Activated naive CD4-positive, alpha-beta T cell treated with anti-CD3 and anti-CD28 coated beads for 36 hours (primary cell): ENCODE measurements around the gene ANAPC1. TPM values are rescaled to one million over a fixed set of nuclear protein-coding genes. Genes with fewer than 3 reads are reported as not detected.
"Not testable (repeated sequence)": the region's sequence is repeated elsewhere in the genome, so short reads cannot be mapped to it uniquely, and the experiment has no call there.

Source experiments
- CTCF ChIA-PET: fragments of 350-600 bp; sonication (Branson Sonifier 250); formaldehyde crosslinking; loops from one replicate; lab custom pipeline; 2021; ENCODE audit warnings: antibody characterized with exemption; lab: Charles Lee
- DNase-seq: peaks from one replicate; pipeline ENCODE4 v3.0.0-alpha.2; 2020
- H3K27ac Mint-ChIP-seq: one replicate; pipeline ENCODE4 v1.8.0; 2021; ENCODE audit warnings: mild to moderate bottlenecking, mixed read lengths
- H3K27me3 Mint-ChIP-seq: one replicate; pipeline ENCODE4 v1.8.0; 2021; ENCODE audit warnings: low read depth, mixed read lengths
- H3K36me3 Mint-ChIP-seq: one replicate; pipeline ENCODE4 v1.8.0; 2021; ENCODE audit warnings: low read depth, mixed read lengths
- H3K4me1 Mint-ChIP-seq: one replicate; pipeline ENCODE4 v1.8.0; 2021; ENCODE audit warnings: low read depth, mixed read lengths
- H3K4me3 Mint-ChIP-seq: one replicate; pipeline ENCODE4 v1.8.0; 2021; ENCODE audit warnings: mild to moderate bottlenecking, moderate library complexity, mixed read lengths
- H3K9me3 Mint-ChIP-seq: one replicate; pipeline ENCODE4 v1.8.0; 2021; ENCODE audit warnings: mixed read lengths
- intact Hi-C: fragments of 100-400 bp; cut with micrococcal nuclease; formaldehyde crosslinking; loops from one replicate; pipeline ENCODE4 v1.15.1; 2023
- total RNA-seq, 2 experiments: library from RNA; stranded (reverse); gene quantifications; one replicate each; pipeline ENCODE4 v1.2.3, GENCODE V29; 2021

Gene ANAPC1
- total RNA-seq, 2 experiments from 2014 or later, result 92.5 to 104 TPM

- Mint-ChIP-seq H3K4me3 (peak overlapping the region; percentile 55), H3K4me1 (peaks cover 9% of the 10 kb centered on the region)
- CTCF ChIA-PET, result interaction anchor here (0.8 to 2.5 kb wide), 3 partner anchors 11 to 87 kb away, joined by 4 to 11 read pairs (median 4); no protein-coding TSS in a partner anchor
Measured at GRCh38 chr2:111898703-111899514, 14.9 kb upstream of the ANAPC1 start.

DNA sequence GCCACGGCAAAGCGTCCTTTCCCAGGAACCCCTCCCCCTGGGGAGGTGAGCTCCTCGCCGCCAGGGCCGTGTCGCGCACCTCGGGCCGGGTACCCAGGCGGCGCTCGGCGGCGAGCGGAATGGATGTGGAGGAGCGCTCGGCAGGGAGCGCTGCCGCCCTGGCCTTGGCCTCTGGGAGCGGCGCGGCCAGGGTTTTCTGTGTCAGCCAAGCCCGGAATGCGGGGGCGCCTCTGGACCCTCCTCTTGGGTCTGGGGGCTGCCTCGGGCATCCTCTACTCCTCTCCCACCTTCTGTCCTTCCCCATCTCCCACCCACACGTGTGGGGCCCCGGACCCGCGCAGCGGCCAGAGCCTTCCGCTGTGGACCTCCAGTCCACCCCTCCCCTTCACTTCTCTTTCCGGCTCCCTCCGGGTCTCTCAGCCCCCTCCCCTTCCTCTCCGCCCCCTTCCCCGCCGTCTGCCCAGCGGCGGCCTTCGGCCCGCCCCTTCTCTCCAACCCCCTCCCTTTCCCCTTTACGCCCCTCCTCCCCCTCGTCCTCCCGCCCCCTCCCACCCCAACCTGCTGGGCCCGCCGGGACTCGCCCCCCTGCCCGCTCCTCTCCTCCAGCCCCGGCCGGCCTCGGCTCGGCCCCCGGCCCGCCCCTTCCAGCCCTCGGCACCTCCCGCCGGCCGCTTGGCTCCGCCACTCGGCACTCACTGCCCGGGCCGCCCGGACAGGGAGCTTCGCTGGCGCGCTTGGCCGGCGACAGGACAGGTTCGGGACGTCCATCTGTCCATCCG is 14.1 kb upstream of the ANAPC1 start, which contains the start of gene MERTK:
Gene MERTK (plus strand): TSS at position 684 of the 779 bp plus-strand sequence. CDS start 129 bp downstream, outside the sequence.
- Mint-ChIP-seq H3K4me3 (peak within 1 kb of the TSS; percentile 76), H3K9me3 (no peaks in the 10 kb centered on the region), H3K36me3 (no peaks in the 10 kb centered on the region), H3K27me3 (peaks cover 18% of the 10 kb centered on the region), H3K27ac (no peak within 1 kb of the TSS), H3K4me1 (peaks cover 9% of the 10 kb centered on the region)
- CTCF ChIA-PET, result interaction anchor here (0.5 to 2.5 kb wide), 9 partner anchors 11 to 285 kb away, joined by 3 to 11 read pairs (median 3); partner anchors contain the start of gene ANAPC1
- DNase-seq, result peak; percentile 72
- intact Hi-C loops, result loop anchor here (1.0 kb wide), 2 partner anchors 14 to 150 kb away; partner anchors contain the start of gene ANAPC1

More at GRCh38 chr2:111898703-111899514, 14.9 kb upstream of the ANAPC1 start:
- Mint-ChIP-seq H3K27me3 (peaks cover 18% of the 10 kb centered on the region), H3K9me3 (no peaks in the 10 kb centered on the region), H3K27ac (no peak overlapping the region), H3K36me3 (no peaks in the 10 kb centered on the region)
- DNase-seq, result peak; percentile 37
- intact Hi-C loops, result loop anchor here (1.0 kb wide), 1 partner anchor 149 kb away; no protein-coding TSS in a partner anchor

DNA sequence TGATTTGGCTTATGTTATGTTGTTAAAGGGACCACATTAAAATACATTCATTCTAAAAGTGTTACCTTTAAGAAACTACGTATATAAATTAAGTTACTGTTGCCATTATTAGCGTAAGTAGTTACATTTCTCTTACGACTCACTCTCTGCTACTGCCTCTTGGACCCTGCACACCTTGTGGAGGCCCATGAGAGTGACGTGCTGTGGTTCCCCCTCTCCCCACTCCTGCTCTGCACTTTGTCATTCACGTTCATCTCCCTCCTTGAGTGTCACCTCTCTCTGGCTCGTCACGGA is 13.6 kb upstream of the ANAPC1 start:
- CTCF ChIA-PET, result interaction anchor here (0.5 to 2.5 kb wide), 9 partner anchors 10 to 285 kb away, joined by 3 to 11 read pairs (median 3); partner anchors contain the start of gene ANAPC1
- peaks cover 18% of the 10 kb centered on the region for H3K27me3 Mint-ChIP-seq

DNA sequence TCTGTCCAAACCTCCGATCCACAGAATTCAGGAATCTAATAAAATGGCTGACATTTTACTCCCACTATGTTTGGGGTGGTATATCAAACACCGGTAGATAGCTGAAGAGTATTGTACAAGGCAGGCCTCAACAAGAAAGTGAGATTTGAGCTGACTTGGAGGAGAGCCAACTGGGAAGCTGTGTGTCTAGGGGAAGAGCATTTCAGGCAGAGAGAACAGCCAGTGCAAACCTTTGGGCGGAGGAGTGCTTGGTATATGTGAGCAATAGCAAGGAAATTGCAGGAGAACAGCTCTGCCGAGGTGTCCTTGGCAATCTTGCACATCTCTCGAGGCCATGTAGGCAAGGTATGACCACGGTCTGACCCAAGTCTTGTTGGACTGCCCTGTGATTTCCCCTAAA is 12.6 kb upstream of the ANAPC1 start:
- no peak overlapping the region for H3K27ac Mint-ChIP-seq
- H3K4me3 Mint-ChIP-seq, result no peak overlapping the region
- peaks cover 18% of the 10 kb centered on the region for H3K27me3 Mint-ChIP-seq
- DNase-seq, result no peak
- H3K9me3 Mint-ChIP-seq, result no peaks in the 10 kb centered on the region
- H3K36me3 Mint-ChIP-seq, result no peaks in the 10 kb centered on the region
- intact Hi-C loops, result no loop called here
- peaks cover 9% of the 10 kb centered on the region for H3K4me1 Mint-ChIP-seq
- CTCF ChIA-PET, result interaction anchor here (0.9 to 1.1 kb wide), 3 partner anchors 9 to 154 kb away, joined by 3 to 4 read pairs (median 4); no protein-coding TSS in a partner anchor

More for the DNA sequence above, 13.6 kb upstream of the ANAPC1 start:
- intact Hi-C loops, result loop anchor here (1.0 kb wide), 1 partner anchor 13 kb away; the partner anchor contains the start of gene ANAPC1
- Mint-ChIP-seq H3K4me1 (peaks cover 9% of the 10 kb centered on the region), H3K4me3 (peak overlapping the region; percentile 76), H3K27ac (no peak overlapping the region), H3K9me3 (no peaks in the 10 kb centered on the region), H3K36me3 (no peaks in the 10 kb centered on the region)
- no peak for DNase-seq

DNA sequence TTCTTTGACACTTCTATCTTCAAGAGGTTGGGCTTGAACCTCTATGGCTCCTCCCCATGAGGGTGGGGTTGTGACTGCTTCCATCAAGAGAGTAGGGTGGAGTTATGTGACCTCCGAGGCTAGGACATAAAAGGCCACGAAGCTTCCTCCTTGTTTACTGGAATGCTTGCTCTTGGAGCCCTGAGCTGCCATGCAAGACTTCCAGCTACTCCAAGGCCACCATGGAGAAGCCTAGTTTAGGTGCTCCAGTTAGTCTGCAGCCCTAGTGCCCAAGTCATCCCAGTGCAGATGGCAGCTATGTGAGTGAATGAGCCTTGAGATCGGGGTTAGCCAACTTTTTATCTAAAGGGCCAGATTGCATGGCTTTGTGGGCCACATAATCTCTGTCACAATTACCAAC is 12.0 kb upstream of the ANAPC1 start:
- Mint-ChIP-seq H3K4me3 (no peak overlapping the region), H3K36me3 (no peaks in the 10 kb centered on the region), H3K27me3 (peaks cover 18% of the 10 kb centered on the region), H3K27ac (no peak overlapping the region), H3K4me1 (peaks cover 9% of the 10 kb centered on the region), H3K9me3 (no peaks in the 10 kb centered on the region)
- DNase-seq, result no peak
- intact Hi-C loops, result no loop called here
- CTCF ChIA-PET, result interaction anchor here (0.9 to 1.1 kb wide), 3 partner anchors 9 to 155 kb away, joined by 3 to 4 read pairs (median 4); no protein-coding TSS in a partner anchor

GRCh38 chr2:111884592-111884964 is 585 bp upstream of the ANAPC1 start:
- Mint-ChIP-seq H3K9me3 (no peaks in the 10 kb centered on the region), H3K27me3 (no peaks in the 10 kb centered on the region), H3K4me1 (peaks cover 16% of the 10 kb centered on the region), H3K27ac (peak overlapping the region; percentile 92), H3K36me3 (peaks cover 6% of the 10 kb centered on the region), H3K4me3 (peak overlapping the region; percentile 98)
- DNase-seq, result no peak
- intact Hi-C loops, result loop anchor here (1.0 to 10.0 kb wide), 9 partner anchors 13 to 700 kb away; partner anchors contain the start of genes CHCHD5, POLR1B, RGPD8 and TMEM87B
- CTCF ChIA-PET, result interaction anchor here (1.0 to 2.2 kb wide), 3 partner anchors 13 to 167 kb away, joined by 3 to 4 read pairs (median 4); no protein-coding TSS in a partner anchor

DNA sequence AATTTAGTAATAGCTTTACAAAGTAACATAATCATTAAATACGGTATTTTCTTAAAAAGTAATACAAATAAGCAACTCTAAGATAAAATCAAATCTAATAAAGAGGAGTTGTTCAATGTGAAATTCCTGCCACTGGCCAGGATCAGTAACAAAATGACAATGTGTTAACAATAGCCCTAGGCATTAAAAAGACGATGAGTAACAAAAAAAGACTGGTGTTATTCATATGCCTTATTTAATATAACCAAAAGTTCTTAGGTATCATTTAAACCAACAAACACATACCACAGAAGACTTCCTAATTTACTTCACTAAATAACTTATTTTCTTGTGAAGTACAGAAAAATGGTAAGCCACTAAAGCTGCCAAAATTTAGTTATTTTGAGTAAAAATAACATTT is 11.2 kb downstream of the ANAPC1 start:
- DNase-seq, H3K9me3 Mint-ChIP-seq, H3K4me3 Mint-ChIP-seq, intact Hi-C loops, H3K27me3 Mint-ChIP-seq, H3K27ac Mint-ChIP-seq: not testable (repeated sequence)
- CTCF ChIA-PET, result interaction anchor here (0.6 kb wide), 1 partner anchor 110 kb away, joined by 3 read pairs; no protein-coding TSS in a partner anchor
- H3K4me1 Mint-ChIP-seq, result peaks cover 11% of the 10 kb centered on the region
- peaks cover 21% of the 10 kb centered on the region for H3K36me3 Mint-ChIP-seq

- CTCF ChIA-PET, H3K27ac Mint-ChIP-seq, H3K9me3 Mint-ChIP-seq, H3K36me3 Mint-ChIP-seq, H3K4me1 Mint-ChIP-seq, H3K4me3 Mint-ChIP-seq, H3K27me3 Mint-ChIP-seq, intact Hi-C loops, DNase-seq: not testable (repeated sequence)
Measured at GRCh38 chr2:111865124-111865523, 18.9 kb downstream of the ANAPC1 start.

- intact Hi-C loops, CTCF ChIA-PET, H3K4me3 Mint-ChIP-seq, H3K4me1 Mint-ChIP-seq, H3K27me3 Mint-ChIP-seq, H3K9me3 Mint-ChIP-seq, H3K27ac Mint-ChIP-seq, DNase-seq: not testable (repeated sequence)
- peaks cover 15% of the 10 kb centered on the region for H3K36me3 Mint-ChIP-seq
Measured at GRCh38 chr2:111860005-111860404, 24.0 kb downstream of the ANAPC1 start.

- H3K27me3 Mint-ChIP-seq, intact Hi-C loops, H3K4me3 Mint-ChIP-seq, H3K4me1 Mint-ChIP-seq, H3K9me3 Mint-ChIP-seq, DNase-seq, CTCF ChIA-PET, H3K27ac Mint-ChIP-seq: not testable (repeated sequence)
- H3K36me3 Mint-ChIP-seq, result peaks cover 15% of the 10 kb centered on the region
Measured at GRCh38 chr2:111852544-111852943, 31.4 kb downstream of the ANAPC1 start.

DNA sequence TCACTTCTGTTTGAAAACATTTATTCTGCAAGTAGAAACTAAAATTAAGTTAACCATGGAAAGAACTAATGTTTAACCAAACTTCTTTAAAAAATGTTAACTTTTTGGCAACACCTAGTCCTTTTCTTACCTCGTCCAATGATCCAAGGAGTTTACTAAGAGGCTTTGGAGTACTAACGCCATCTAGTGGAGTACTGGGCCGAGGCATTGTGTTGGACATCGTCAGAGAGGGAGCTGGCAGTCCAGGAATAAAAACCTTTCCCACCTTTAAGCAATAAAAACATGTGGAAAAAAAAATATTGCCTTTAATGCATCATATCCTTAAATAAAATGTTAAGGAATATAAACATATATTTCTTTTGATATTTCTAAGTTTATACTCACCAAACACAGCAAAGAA is 33.3 kb downstream of the ANAPC1 start:
- CTCF ChIA-PET, result not testable (repeated sequence)
- DNase-seq, result peak; percentile 57
- peaks cover 20% of the 10 kb centered on the region for H3K36me3 Mint-ChIP-seq

More for the DNA sequence above, 33.3 kb downstream of the ANAPC1 start:
- intact Hi-C loops, H3K27me3 Mint-ChIP-seq, H3K9me3 Mint-ChIP-seq, H3K4me3 Mint-ChIP-seq, H3K4me1 Mint-ChIP-seq, H3K27ac Mint-ChIP-seq: not testable (repeated sequence)
